ENCODE measurements around the gene DHRS7. TPM values are rescaled to one million over a fixed set of nuclear protein-coding genes. Genes with fewer than 3 reads are reported as not detected.

The DHRS7 gene
- total and polyA plus RNA-seq, 2 donors (not counting 3 experiments of a cell fraction or from before 2014, with no cell fraction given): 28.6 to 29.3 TPM

DNA sequence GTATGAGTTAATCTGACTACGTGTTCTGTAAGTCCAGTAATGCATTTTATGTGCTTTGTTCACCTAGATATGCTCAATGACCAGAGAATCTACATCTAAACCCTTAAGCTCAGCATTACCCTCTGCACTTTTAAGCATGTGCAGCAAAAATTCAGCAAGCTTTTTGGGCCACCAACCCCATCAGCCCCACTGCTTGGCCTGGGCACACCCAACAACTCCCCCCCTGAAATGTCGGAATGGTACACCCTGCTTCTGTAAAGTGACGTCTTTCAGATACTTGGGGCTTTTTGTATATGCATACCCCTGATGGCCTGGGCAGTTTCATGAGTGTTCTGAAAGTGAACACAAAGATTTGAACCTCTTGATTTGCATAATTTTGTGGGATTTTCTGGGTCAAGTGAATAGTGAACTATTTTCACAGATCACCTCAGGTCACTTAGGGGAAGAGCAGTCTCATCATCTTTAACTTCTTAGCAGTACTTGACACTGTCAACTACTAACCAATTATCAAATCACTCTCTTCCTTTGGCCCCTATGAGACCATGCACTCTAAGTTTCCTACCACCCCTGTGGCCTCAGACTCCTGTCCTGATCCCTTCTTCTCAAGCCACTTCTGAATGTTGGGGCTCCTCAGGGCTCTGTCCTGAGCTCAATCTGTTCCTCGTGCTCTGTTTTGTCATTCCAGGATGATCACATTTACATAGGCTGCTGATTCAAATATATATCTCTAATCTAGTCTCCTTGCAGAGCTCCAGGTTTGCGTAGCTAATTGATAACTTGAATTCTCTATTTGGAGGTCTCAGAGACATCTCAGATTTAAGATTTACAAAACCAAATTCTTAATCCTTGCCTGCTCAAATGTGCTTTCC lies 47.5 kb upstream of the DHRS7 start:
- Histone ChIP-seq H2AFZ (ENCODE audit: low read depth, low read length) (no peak overlapping the region), H3K4me3 (replicated peaks in 1 of 3; ENCODE audit: insufficient read depth in 1 of 3, low read depth in 1 of 3, low read length in 3 of 3) (no peak overlapping the region), H4K20me1 (replicated peaks; ENCODE audit: control insufficient read depth, extremely low read depth, insufficient read depth, low read length) (no peaks in the 10 kb centered on the region), H3K9me1 (replicated peaks; ENCODE audit: control insufficient read depth, extremely low read depth, insufficient read depth, low read length) (no peaks in the 10 kb centered on the region), H3K27me3 (ENCODE audit: control insufficient read depth in 2 of 2, insufficient read depth in 2 of 2, low read length in 2 of 2) (peaks cover 0 to 3% of the 10 kb centered on the region in 2 experiments), H3K4me1 (ENCODE audit: control insufficient read depth, extremely low read depth, insufficient read depth, low read length) (no peaks in the 10 kb centered on the region), H3K4me2 (ENCODE audit: insufficient read depth, low read length) (no peak overlapping the region), H3K79me2 (ENCODE audit: control insufficient read depth, insufficient read depth, low read length) (no peaks in the 10 kb centered on the region), H3K9me3 (replicated peaks; ENCODE audit: control insufficient read depth, insufficient read depth, low read length) (no peaks in the 10 kb centered on the region), H3K27ac (ENCODE audit: insufficient read depth, low read depth, low read length) (no peak overlapping the region), H3K36me3 (ENCODE audit: control insufficient read depth in 2 of 2, extremely low read depth in 1 of 2, insufficient read depth in 2 of 2, low read length in 2 of 2) (no peaks in the 10 kb centered on the region), H3K9ac (replicated peaks; ENCODE audit: extremely low read depth, insufficient read depth, low read length) (no peak overlapping the region)
- ChIA-PET CTCF (no interaction called here), POLR2A (no interaction called here)
- FAIRE-seq (no peak), DNase-seq (ENCODE audit: low read depth, low spot score) (no peak)
- intact Hi-C loops (cut with micrococcal nuclease) (no loop called here), dilution Hi-C loops (cut with MboI; ENCODE audit: extremely low pct_ligation_motif_present, low sequenced_read_pairs) (no loop called here)
- BruUV-seq (replicated peaks): no TSS peak
- TF ChIP-seq, protein P1, sequence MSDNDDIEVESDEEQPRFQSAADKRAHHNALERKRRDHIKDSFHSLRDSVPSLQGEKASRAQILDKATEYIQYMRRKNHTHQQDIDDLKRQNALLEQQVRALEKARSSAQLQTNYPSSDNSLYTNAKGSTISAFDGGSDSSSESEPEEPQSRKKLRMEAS (IDR thresholded peaks at IDR 0.05; ENCODE audit: insufficient read depth, insufficient read length): no peak
- no peak for TF ChIP-seq POLR2A (IDR thresholded peaks at IDR 0.05; ENCODE audit: low read depth, low read length)
- TF ChIP-seq, protein P2, sequence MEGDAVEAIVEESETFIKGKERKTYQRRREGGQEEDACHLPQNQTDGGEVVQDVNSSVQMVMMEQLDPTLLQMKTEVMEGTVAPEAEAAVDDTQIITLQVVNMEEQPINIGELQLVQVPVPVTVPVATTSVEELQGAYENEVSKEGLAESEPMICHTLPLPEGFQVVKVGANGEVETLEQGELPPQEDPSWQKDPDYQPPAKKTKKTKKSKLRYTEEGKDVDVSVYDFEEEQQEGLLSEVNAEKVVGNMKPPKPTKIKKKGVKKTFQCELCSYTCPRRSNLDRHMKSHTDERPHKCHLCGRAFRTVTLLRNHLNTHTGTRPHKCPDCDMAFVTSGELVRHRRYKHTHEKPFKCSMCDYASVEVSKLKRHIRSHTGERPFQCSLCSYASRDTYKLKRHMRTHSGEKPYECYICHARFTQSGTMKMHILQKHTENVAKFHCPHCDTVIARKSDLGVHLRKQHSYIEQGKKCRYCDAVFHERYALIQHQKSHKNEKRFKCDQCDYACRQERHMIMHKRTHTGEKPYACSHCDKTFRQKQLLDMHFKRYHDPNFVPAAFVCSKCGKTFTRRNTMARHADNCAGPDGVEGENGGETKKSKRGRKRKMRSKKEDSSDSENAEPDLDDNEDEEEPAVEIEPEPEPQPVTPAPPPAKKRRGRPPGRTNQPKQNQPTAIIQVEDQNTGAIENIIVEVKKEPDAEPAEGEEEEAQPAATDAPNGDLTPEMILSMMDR (IDR thresholded peaks at IDR 0.05; ENCODE audit: extremely low read depth in 1 of 2, insufficient read depth in 1 of 2, low read depth in 1 of 2, low read length in 2 of 2): no peak
- TF ChIP-seq JUN (IDR thresholded peaks at IDR 0.05; ENCODE audit: borderline replicate concordance, insufficient read depth, insufficient read length, low read depth): no peak
- TF ChIP-seq FOS (IDR thresholded peaks at IDR 0.05; ENCODE audit: borderline replicate concordance, insufficient read depth, low read length): no peak
- TF ChIP-seq GATA2 (IDR thresholded peaks at IDR 0.05; ENCODE audit: insufficient read depth, insufficient read length, low read depth, low read length): no peak
- TF ChIP-seq EZH2 (IDR thresholded peaks at IDR 0.05; ENCODE audit: borderline replicate concordance, low read depth, low read length, severe bottlenecking): no peak
- no peak for TF ChIP-seq POLR2AphosphoS5 (IDR thresholded peaks at IDR 0.05; ENCODE audit: insufficient read depth, low read depth, low read length)
- TF ChIP-seq MYC (IDR thresholded peaks at IDR 0.05; ENCODE audit: low read depth, low read length): no peak
